ENCODE measurements around the gene LBP. TPM values are rescaled to one million over a fixed set of nuclear protein-coding genes. Genes with fewer than 3 reads are reported as not detected.

LBP gene
- total RNA-seq, 2 experiments from 2014 or later, result not detected

- intact Hi-C loops (cut with DNase I, micrococcal nuclease), result no loop called here
- H3K4me3 Mint-ChIP-seq, result no peak overlapping the region
- peaks cover 53% of the 10 kb centered on the region for H3K4me1 Mint-ChIP-seq
- no peaks in the 10 kb centered on the region for H3K9me3 Mint-ChIP-seq (ENCODE audit: low read depth)
- peak; percentile 53 for DNase-seq
- no peaks in the 10 kb centered on the region for H3K27me3 Mint-ChIP-seq
- ChIA-PET CTCF (interaction anchor here (0.7 to 3.1 kb wide), 3 partner anchors 8 to 42 kb away, joined by 3 to 15 read pairs (median 3); partner anchors contain the start of gene SNHG17), POLR2A (interaction anchor here (0.6 to 4.2 kb wide), 3 partner anchors 8 to 494 kb away, joined by 7 to 34 read pairs (median 13); partner anchors contain the start of gene SNHG17)
- peaks cover 82% of the 10 kb centered on the region for H3K36me3 Mint-ChIP-seq (ENCODE audit: low read depth)
- ATAC-seq, result peak; percentile 85
- H3K27ac Mint-ChIP-seq, result peak overlapping the region; percentile 14
Observed at GRCh38 chr20:38426006-38426897, 80.0 kb downstream of the LBP start.

Other genes starting within 250 kb of the LBP start
- gene TGM2, start 181.2 kb upstream of the LBP start, total RNA-seq, result under 1 TPM; 0.04 to 0.09 TPM
- gene KIAA1755, start 85.7 kb upstream of the LBP start, total RNA-seq, result not detected
- not detected for gene BPI, start 42.3 kb upstream of the LBP start, total RNA-seq
- 10 to 100 TPM; 70.7 to 72.4 TPM for gene SNHG17, start 88.8 kb downstream of the LBP start, total RNA-seq
- gene RALGAPB, start 126.4 kb downstream of the LBP start, total RNA-seq, result 10 to 100 TPM; 23.5 to 27.1 TPM
- not detected for gene ADIG, start 234.7 kb downstream of the LBP start, total RNA-seq